ENCODE measurements around the gene HYAL3.
A peak's percentile ranks its signal among the peaks of the same experiment; 100 is the strongest.

The HYAL3 gene

GRCh38 chr3:50326182-50326541, 27.0 kb upstream of the HYAL3 start:
- H3K9ac ChIP-seq (ENCODE audit: low read depth, low read length), result no peak overlapping the region
- H3K27ac ChIP-seq (ENCODE audit: low read length), result no peak overlapping the region
- no peaks in the 10 kb centered on the region for H3K9me3 ChIP-seq (ENCODE audit: insufficient read depth, low read depth, low read length)
- no peak overlapping the region for H3K4me3 ChIP-seq (ENCODE audit: low read length)
- peaks cover 7% of the 10 kb centered on the region; the same call in 1 of the 2 replicates for H3K4me1 ChIP-seq (ENCODE audit: insufficient read depth, low read length)
- H3K27me3 ChIP-seq (ENCODE audit: insufficient read depth, low read length), result no peaks in the 10 kb centered on the region
- peaks cover 36% of the 10 kb centered on the region for H3K36me3 ChIP-seq (ENCODE audit: insufficient read depth, low read depth, low read length)

GRCh38 chr3:50325497-50326181, 26.4 kb upstream of the HYAL3 start:
- Histone ChIP-seq H3K27ac (ENCODE audit: low read length) (no peak overlapping the region), H3K9ac (ENCODE audit: low read depth, low read length) (no peak overlapping the region)

GRCh38 chr3:50325113-50325480, 25.9 kb upstream of the HYAL3 start:
- no peak overlapping the region for H3K4me3 ChIP-seq (ENCODE audit: low read length)
- peaks cover 7% of the 10 kb centered on the region; the same call in 1 of the 2 replicates for H3K4me1 ChIP-seq (ENCODE audit: insufficient read depth, low read length)
- no peak overlapping the region for H3K27ac ChIP-seq (ENCODE audit: low read length)
- H3K27me3 ChIP-seq (ENCODE audit: insufficient read depth, low read length), result no peaks in the 10 kb centered on the region
- peaks cover 25% of the 10 kb centered on the region for H3K36me3 ChIP-seq (ENCODE audit: insufficient read depth, low read depth, low read length)
- no peak overlapping the region for H3K9ac ChIP-seq (ENCODE audit: low read depth, low read length)
- H3K9me3 ChIP-seq (ENCODE audit: insufficient read depth, low read depth, low read length), result no peaks in the 10 kb centered on the region

More at GRCh38 chr3:50325497-50326181, 26.4 kb upstream of the HYAL3 start:
- Histone ChIP-seq H3K27me3 (ENCODE audit: insufficient read depth, low read length) (no peaks in the 10 kb centered on the region), H3K4me3 (ENCODE audit: low read length) (no peak overlapping the region), H3K9me3 (ENCODE audit: insufficient read depth, low read depth, low read length) (no peaks in the 10 kb centered on the region), H3K4me1 (ENCODE audit: insufficient read depth, low read length) (peaks cover 7% of the 10 kb centered on the region; the same call in 1 of the 2 replicates), H3K36me3 (ENCODE audit: insufficient read depth, low read depth, low read length) (peaks cover 30% of the 10 kb centered on the region)

GRCh38 chr3:50324351-50325112, 25.3 kb upstream of the HYAL3 start:
- no peak overlapping the region for H3K4me3 ChIP-seq (ENCODE audit: low read length)
- peaks cover 25% of the 10 kb centered on the region for H3K36me3 ChIP-seq (ENCODE audit: insufficient read depth, low read depth, low read length)
- peaks cover 7% of the 10 kb centered on the region; the same call in 1 of the 2 replicates for H3K4me1 ChIP-seq (ENCODE audit: insufficient read depth, low read length)
- no peak overlapping the region for H3K27ac ChIP-seq (ENCODE audit: low read length)
- no peak overlapping the region for H3K9ac ChIP-seq (ENCODE audit: low read depth, low read length)
- H3K9me3 ChIP-seq (ENCODE audit: insufficient read depth, low read depth, low read length), result no peaks in the 10 kb centered on the region
- H3K27me3 ChIP-seq (ENCODE audit: insufficient read depth, low read length), result no peaks in the 10 kb centered on the region

- no peak overlapping the region for H3K4me3 ChIP-seq (ENCODE audit: low read length)
- H3K4me1 ChIP-seq (ENCODE audit: insufficient read depth, low read length), result peaks cover 7% of the 10 kb centered on the region; the same call in 1 of the 2 replicates
- H3K36me3 ChIP-seq (ENCODE audit: insufficient read depth, low read depth, low read length), result peaks cover 29% of the 10 kb centered on the region
- no peaks in the 10 kb centered on the region for H3K9me3 ChIP-seq (ENCODE audit: insufficient read depth, low read depth, low read length)
- H3K9ac ChIP-seq (ENCODE audit: low read depth, low read length), result no peak overlapping the region; the same call in 1 of the 2 replicates
- H3K27ac ChIP-seq (ENCODE audit: low read length), result no peak overlapping the region
- H3K27me3 ChIP-seq (ENCODE audit: insufficient read depth, low read length), result no peaks in the 10 kb centered on the region
Measured at GRCh38 chr3:50323614-50324199, 24.5 kb upstream of the HYAL3 start.

- peak overlapping the region; percentile 100; the same call in 1 of the 2 replicates for H3K4me3 ChIP-seq (ENCODE audit: low read length)
- peak overlapping the region; percentile 99; the same call in 1 of the 2 replicates for H3K9ac ChIP-seq (ENCODE audit: low read depth, low read length)
- no peaks in the 10 kb centered on the region for H3K9me3 ChIP-seq (ENCODE audit: insufficient read depth, low read depth, low read length)
- H3K4me1 ChIP-seq (ENCODE audit: insufficient read depth, low read length), result peaks cover 7% of the 10 kb centered on the region; the same call in 1 of the 2 replicates
- no peak overlapping the region for H3K27ac ChIP-seq (ENCODE audit: low read length)
- no peaks in the 10 kb centered on the region for H3K27me3 ChIP-seq (ENCODE audit: insufficient read depth, low read length)
- H3K36me3 ChIP-seq (ENCODE audit: insufficient read depth, low read depth, low read length), result peaks cover 35% of the 10 kb centered on the region
Measured at GRCh38 chr3:50323092-50323600, 23.9 kb upstream of the HYAL3 start.

GRCh38 chr3:50322386-50323091, 23.3 kb upstream of the HYAL3 start, which contains the start of gene HYAL2:
TSS of gene HYAL2 (minus strand) at chr3:50322745. CDS start at chr3:50320489, 2,256 bp downstream.
- peaks cover 41% of the 10 kb centered on the region for H3K36me3 ChIP-seq (ENCODE audit: insufficient read depth, low read depth, low read length)

GRCh38 chr3:50322115-50322385, 22.8 kb upstream of the HYAL3 start:
- Histone ChIP-seq H3K27me3 (ENCODE audit: insufficient read depth, low read length) (no peaks in the 10 kb centered on the region), H3K9ac (ENCODE audit: low read depth, low read length) (peak overlapping the region; percentile 99; the same call in 1 of the 2 replicates), H3K27ac (ENCODE audit: low read length) (peak overlapping the region; percentile 91), H3K36me3 (ENCODE audit: insufficient read depth, low read depth, low read length) (peaks cover 46% of the 10 kb centered on the region), H3K4me1 (ENCODE audit: insufficient read depth, low read length) (peaks cover 7% of the 10 kb centered on the region), H3K4me3 (ENCODE audit: low read length) (peak overlapping the region; percentile 100), H3K9me3 (ENCODE audit: insufficient read depth, low read depth, low read length) (no peaks in the 10 kb centered on the region)

More at GRCh38 chr3:50322386-50323091, 23.3 kb upstream of the HYAL3 start, which contains the start of gene HYAL2:
- H3K9ac ChIP-seq (ENCODE audit: low read depth, low read length), result peak within 1 kb of the TSS; percentile 99
- peak within 1 kb of the TSS; percentile 91 for H3K27ac ChIP-seq (ENCODE audit: low read length)
- peak within 1 kb of the TSS; percentile 100 for H3K4me3 ChIP-seq (ENCODE audit: low read length)
- peaks cover 7% of the 10 kb centered on the region; the same call in 1 of the 2 replicates for H3K4me1 ChIP-seq (ENCODE audit: insufficient read depth, low read length)
- H3K27me3 ChIP-seq (ENCODE audit: insufficient read depth, low read length), result no peaks in the 10 kb centered on the region
- no peaks in the 10 kb centered on the region for H3K9me3 ChIP-seq (ENCODE audit: insufficient read depth, low read depth, low read length)

- Histone ChIP-seq H3K27ac (ENCODE audit: low read length) (peak overlapping the region; percentile 91), H3K27me3 (ENCODE audit: insufficient read depth, low read length) (no peaks in the 10 kb centered on the region), H3K4me1 (ENCODE audit: insufficient read depth, low read length) (peaks cover 7% of the 10 kb centered on the region), H3K36me3 (ENCODE audit: insufficient read depth, low read depth, low read length) (peaks cover 51% of the 10 kb centered on the region), H3K4me3 (ENCODE audit: low read length) (peak overlapping the region; percentile 100), H3K9ac (ENCODE audit: low read depth, low read length) (peak overlapping the region; percentile 99), H3K9me3 (ENCODE audit: insufficient read depth, low read depth, low read length) (no peaks in the 10 kb centered on the region)
Measured at GRCh38 chr3:50321336-50322114, 22.3 kb upstream of the HYAL3 start.

- Histone ChIP-seq H3K4me3 (ENCODE audit: low read length) (peak overlapping the region; percentile 100), H3K36me3 (ENCODE audit: insufficient read depth, low read depth, low read length) (peaks cover 54% of the 10 kb centered on the region), H3K27me3 (ENCODE audit: insufficient read depth, low read length) (no peaks in the 10 kb centered on the region), H3K9me3 (ENCODE audit: insufficient read depth, low read depth, low read length) (no peaks in the 10 kb centered on the region), H3K4me1 (ENCODE audit: insufficient read depth, low read length) (peaks cover 7% of the 10 kb centered on the region), H3K9ac (ENCODE audit: low read depth, low read length) (peak overlapping the region; percentile 99), H3K27ac (ENCODE audit: low read length) (peak overlapping the region; percentile 91)
Measured at GRCh38 chr3:50320853-50321335, 21.7 kb upstream of the HYAL3 start.
